GM10248 (cell line): ENCODE results near the gene MTF1.

Experiments used
- CTCF ChIA-PET: fragments of 300-600 bp; sonication (Branson Sonifier 250); formaldehyde crosslinking; extraction: SDS; loops from one replicate; lab custom pipeline; 2021; ENCODE audit warnings: antibody characterized with exemption; lab: Yijun Ruan, JAX
- POLR2A ChIA-PET: fragments of 350-650 bp; sonication (Branson Sonifier 250); formaldehyde crosslinking; extraction: SDS; loops from one replicate; lab custom pipeline; 2020; ENCODE audit warnings: antibody characterized with exemption; lab: Yijun Ruan, JAX
- DNase-seq: peaks from one replicate; pipeline ENCODE4 v3.0.0; 2012; ENCODE audit errors: extremely low spot score
- CTCF ChIP-seq: IDR thresholded peaks from 2 replicates; pipeline ENCODE4 v1.5.1; 2012; ENCODE audit warnings: mild to moderate bottlenecking, low read depth; ENCODE audit errors: extremely low read depth, missing control alignments, control extremely low read depth

MTF1 gene

GRCh38 chr1:37841652-37842051 lies 17.7 kb downstream of the MTF1 start:
- CTCF ChIA-PET, result interaction anchor here (1.2 to 7.6 kb wide), 2 partner anchors 18 to 20 kb away, joined by 4 to 51 read pairs; partner anchors contain the start of gene MTF1

GRCh38 chr1:37840711-37841110 lies 18.7 kb downstream of the MTF1 start:
- CTCF ChIA-PET, result interaction anchor here (1.2 to 3.5 kb wide), 4 partner anchors 10 to 95 kb away, joined by 3 to 18 read pairs (median 4); partner anchors contain the start of gene MTF1
- no peak for TF ChIP-seq CTCF
- DNase-seq, result no peak
- POLR2A ChIA-PET, result no interaction called here

More at GRCh38 chr1:37841652-37842051, 17.7 kb downstream of the MTF1 start:
- no peak for TF ChIP-seq CTCF
- DNase-seq, result no peak
- POLR2A ChIA-PET, result no interaction called here

- DNase-seq, result no peak
- ChIA-PET CTCF (interaction anchor here (0.9 to 3.5 kb wide), 6 partner anchors 11 to 96 kb away, joined by 3 to 18 read pairs (median 4); partner anchors contain the start of gene MTF1), POLR2A (no interaction called here)
- TF ChIP-seq CTCF, result no peak
Measured at GRCh38 chr1:37839676-37840075, 19.7 kb downstream of the MTF1 start.

- no peak for TF ChIP-seq CTCF
- CTCF ChIA-PET, result interaction anchor here (1.0 to 3.2 kb wide), 6 partner anchors 8 to 25 kb away, joined by 3 to 14 read pairs (median 4); partner anchors contain the start of gene MTF1
- POLR2A ChIA-PET, result no interaction called here
- no peak for DNase-seq
Measured at GRCh38 chr1:37836788-37837187, 22.6 kb downstream of the MTF1 start.

- CTCF ChIA-PET, result interaction anchor here (1.2 kb wide), 1 partner anchor 28 kb away, joined by 3 read pairs; no protein-coding TSS in a partner anchor
- POLR2A ChIA-PET, result interaction anchor here (0.6 kb wide), 1 partner anchor 26 kb away, joined by 5 read pairs; no protein-coding TSS in a partner anchor
- no peak for DNase-seq
- TF ChIP-seq CTCF, result no peak
Measured at GRCh38 chr1:37831809-37832208, 27.6 kb downstream of the MTF1 start.

GRCh38 chr1:37831109-37831508 lies 28.3 kb downstream of the MTF1 start:
- TF ChIP-seq CTCF, result no peak
- CTCF ChIA-PET, result interaction anchor here (1.2 to 1.9 kb wide), 2 partner anchors 15 to 29 kb away, joined by 3 to 5 read pairs; no protein-coding TSS in a partner anchor
- DNase-seq, result no peak
- POLR2A ChIA-PET, result no interaction called here
